K562 (cell line): ENCODE data around the gene WWTR1. TPM values are rescaled to one million over a fixed set of nuclear protein-coding genes. Genes with fewer than 3 reads are reported as not detected.

Experiments used
- BCL6 ChIP-seq: fragments of 250-450 bp; sonication (Bioruptor Pico); IDR thresholded peaks from 2 replicates; pipeline ENCODE4 v1.4.0; 2020
- CCAR2 ChIP-seq: fragments of 200-400 bp; formaldehyde crosslinking; IDR thresholded peaks from 2 replicates; pipeline ENCODE4 v1.6.1; 2017; ENCODE audit warnings: mild to moderate bottlenecking, low read depth, low read length
- FOXK2 ChIP-seq, 2 experiments: fragments of 450-650 bp; IDR thresholded peaks in 1 of 2; conservative IDR thresholded peaks in 1 of 2; 2 replicates each; pipeline ENCODE4 v1.6.1; 2016; ENCODE audit warnings: low read depth in 2 of 2, mild to moderate bottlenecking in 1 of 2
- HCFC1 ChIP-seq: IDR thresholded peaks from 2 replicates; pipeline ENCODE4 v1.6.1; 2012; ENCODE audit warnings: low read depth, low read length, improper control_type of control experiment
- OTX1 ChIP-seq: fragments of 450-650 bp; formaldehyde crosslinking; IDR thresholded peaks from 2 replicates; pipeline ENCODE4 v1.4.0; 2022; ENCODE audit warnings: mild to moderate bottlenecking
- PATZ1 ChIP-seq: fragments of 250-450 bp; sonication (Bioruptor Pico); IDR thresholded peaks from 2 replicates; pipeline ENCODE4 v1.5.0; 2020; ENCODE audit warnings: mild to moderate bottlenecking, borderline replicate concordance
- SMAD2 ChIP-seq: fragments of 150-350 bp; IDR thresholded peaks from 2 replicates; pipeline ENCODE4 v1.6.1; 2014; ENCODE audit warnings: low read depth, mild to moderate bottlenecking, low read length
- ZNF134 ChIP-seq: fragments of 250-450 bp; sonication (Bioruptor Pico); conservative IDR thresholded peaks from 2 replicates; pipeline ENCODE4 v1.4.0; 2020
- polyA plus RNA-seq, 8 experiments: library from polyadenylated mRNA; depleted of rRNA in 4 of 8; stranded (reverse) in 5 of 8; unstranded in 3 of 8; fragments of >200 nt; fragmentation: Nextera tagmentation in 2 of 8; fragmentation: Illumina TruSeq in 1 of 8; extraction: Ambion mirVana in 2 of 8; extraction: Trizol in 1 of 8; gene quantifications; 2 replicates each; pipeline versions ENCODE4 v1.2.1 to v1.2.3, GENCODE V29; 2011 to 2014; ENCODE audit warnings: inconsistent platforms in 1 of 8, missing spikeins in 1 of 8
- total RNA-seq, 7 experiments: library from RNA; depleted of rRNA in 6 of 7; stranded (reverse); fragments of >200 nt in 6 of 7; fragmentation: Illumina TruSeq in 2 of 7; extraction: Trizol in 2 of 7; gene quantifications; 2 replicates each; pipeline versions ENCODE4 v1.2.1 to v1.2.3, GENCODE V29; 2011 to 2021; ENCODE audit warnings: low replicate concordance in 1 of 7
- TF ChIP-seq, protein P1 (sequence below): sonication (generic); formaldehyde crosslinking; IDR thresholded peaks from 2 replicates; pipeline ENCODE4 v1.8.1; 2023; ENCODE audit warnings: missing genetic modification reagents, mild to moderate bottlenecking, borderline replicate concordance
- TF ChIP-seq, protein P2 (sequence below): fragments of 450-650 bp; formaldehyde crosslinking; IDR thresholded peaks from 2 replicates; pipeline ENCODE4 v1.4.0; 2020; ENCODE audit warnings: mild to moderate bottlenecking, moderate library complexity
- TF ChIP-seq, protein P3 (sequence below): fragments of 450-650 bp; IDR thresholded peaks from 2 replicates; pipeline ENCODE4 v1.6.1; 2017; ENCODE audit warnings: antibody characterized with exemption, mild to moderate bottlenecking
- TF ChIP-seq, protein P4 (sequence below): fragments of 450-650 bp; conservative IDR thresholded peaks from 2 replicates; pipeline ENCODE4 v1.6.1; 2016; ENCODE audit warnings: missing genetic modification characterization, low read depth, mild to moderate bottlenecking, missing compliant biosample characterization, moderate library complexity

WWTR1 gene
- total and polyA plus RNA-seq, 9 of the 15 experiments (the other 6 are each of a cell fraction or from before 2014, with no cell fraction given) = 0.04 to 1.5 (median 0.60) TPM

DNA sequence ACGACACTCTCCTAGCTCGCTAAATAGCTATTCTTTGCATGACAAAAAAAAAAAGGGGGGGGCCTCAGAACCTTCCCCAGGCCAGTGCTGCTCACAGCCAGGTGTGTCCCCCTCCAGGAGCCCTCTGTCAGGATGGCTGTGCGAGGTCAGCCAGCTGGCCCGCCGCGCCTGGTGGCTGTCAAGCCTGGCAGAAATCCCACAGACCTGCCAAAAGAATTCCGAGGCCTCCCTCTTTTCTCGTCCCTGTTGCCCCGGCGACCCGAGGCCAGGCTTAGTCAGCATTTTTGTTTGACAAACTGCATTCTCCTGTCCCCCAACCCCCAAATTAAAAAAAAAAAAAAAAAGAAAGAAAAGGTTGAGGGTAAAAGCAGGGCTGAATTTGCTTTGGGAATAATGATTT, 121.4 kb downstream of the WWTR1 start (continued):
- TF ChIP-seq, protein P1, sequence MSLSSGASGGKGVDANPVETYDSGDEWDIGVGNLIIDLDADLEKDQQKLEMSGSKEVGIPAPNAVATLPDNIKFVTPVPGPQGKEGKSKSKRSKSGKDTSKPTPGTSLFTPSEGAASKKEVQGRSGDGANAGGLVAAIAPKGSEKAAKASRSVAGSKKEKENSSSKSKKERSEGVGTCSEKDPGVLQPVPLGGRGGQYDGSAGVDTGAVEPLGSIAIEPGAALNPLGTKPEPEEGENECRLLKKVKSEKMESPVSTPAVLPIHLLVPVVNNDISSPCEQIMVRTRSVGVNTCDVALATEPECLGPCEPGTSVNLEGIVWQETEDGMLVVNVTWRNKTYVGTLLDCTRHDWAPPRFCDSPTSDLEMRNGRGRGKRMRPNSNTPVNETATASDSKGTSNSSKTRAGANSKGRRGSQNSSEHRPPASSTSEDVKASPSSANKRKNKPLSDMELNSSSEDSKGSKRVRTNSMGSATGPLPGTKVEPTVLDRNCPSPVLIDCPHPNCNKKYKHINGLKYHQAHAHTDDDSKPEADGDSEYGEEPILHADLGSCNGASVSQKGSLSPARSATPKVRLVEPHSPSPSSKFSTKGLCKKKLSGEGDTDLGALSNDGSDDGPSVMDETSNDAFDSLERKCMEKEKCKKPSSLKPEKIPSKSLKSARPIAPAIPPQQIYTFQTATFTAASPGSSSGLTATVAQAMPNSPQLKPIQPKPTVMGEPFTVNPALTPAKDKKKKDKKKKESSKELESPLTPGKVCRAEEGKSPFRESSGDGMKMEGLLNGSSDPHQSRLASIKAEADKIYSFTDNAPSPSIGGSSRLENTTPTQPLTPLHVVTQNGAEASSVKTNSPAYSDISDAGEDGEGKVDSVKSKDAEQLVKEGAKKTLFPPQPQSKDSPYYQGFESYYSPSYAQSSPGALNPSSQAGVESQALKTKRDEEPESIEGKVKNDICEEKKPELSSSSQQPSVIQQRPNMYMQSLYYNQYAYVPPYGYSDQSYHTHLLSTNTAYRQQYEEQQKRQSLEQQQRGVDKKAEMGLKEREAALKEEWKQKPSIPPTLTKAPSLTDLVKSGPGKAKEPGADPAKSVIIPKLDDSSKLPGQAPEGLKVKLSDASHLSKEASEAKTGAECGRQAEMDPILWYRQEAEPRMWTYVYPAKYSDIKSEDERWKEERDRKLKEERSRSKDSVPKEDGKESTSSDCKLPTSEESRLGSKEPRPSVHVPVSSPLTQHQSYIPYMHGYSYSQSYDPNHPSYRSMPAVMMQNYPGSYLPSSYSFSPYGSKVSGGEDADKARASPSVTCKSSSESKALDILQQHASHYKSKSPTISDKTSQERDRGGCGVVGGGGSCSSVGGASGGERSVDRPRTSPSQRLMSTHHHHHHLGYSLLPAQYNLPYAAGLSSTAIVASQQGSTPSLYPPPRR (CRISPR knock-in tag) = no peak
- TF ChIP-seq SMAD2 = no peak
- TF ChIP-seq BCL6 = no peak
- TF ChIP-seq, protein P2, sequence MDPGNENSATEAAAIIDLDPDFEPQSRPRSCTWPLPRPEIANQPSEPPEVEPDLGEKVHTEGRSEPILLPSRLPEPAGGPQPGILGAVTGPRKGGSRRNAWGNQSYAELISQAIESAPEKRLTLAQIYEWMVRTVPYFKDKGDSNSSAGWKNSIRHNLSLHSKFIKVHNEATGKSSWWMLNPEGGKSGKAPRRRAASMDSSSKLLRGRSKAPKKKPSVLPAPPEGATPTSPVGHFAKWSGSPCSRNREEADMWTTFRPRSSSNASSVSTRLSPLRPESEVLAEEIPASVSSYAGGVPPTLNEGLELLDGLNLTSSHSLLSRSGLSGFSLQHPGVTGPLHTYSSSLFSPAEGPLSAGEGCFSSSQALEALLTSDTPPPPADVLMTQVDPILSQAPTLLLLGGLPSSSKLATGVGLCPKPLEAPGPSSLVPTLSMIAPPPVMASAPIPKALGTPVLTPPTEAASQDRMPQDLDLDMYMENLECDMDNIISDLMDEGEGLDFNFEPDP (CRISPR knock-in tag) = no peak
- no peak for TF ChIP-seq PATZ1 (CRISPR knock-in tag)
- no peak for TF ChIP-seq ZNF134
- no peak for TF ChIP-seq CCAR2
- no peak for TF ChIP-seq FOXK2 (conservative IDR thresholded peaks at IDR 0.05 in 1 of 2, IDR thresholded peaks at IDR 0.05 in 1 of 2; ENCODE audit: low read depth in 2 of 2)
- no peak for TF ChIP-seq OTX1 (CRISPR knock-in tag)
- TF ChIP-seq HCFC1 = no peak
- TF ChIP-seq, protein P3, sequence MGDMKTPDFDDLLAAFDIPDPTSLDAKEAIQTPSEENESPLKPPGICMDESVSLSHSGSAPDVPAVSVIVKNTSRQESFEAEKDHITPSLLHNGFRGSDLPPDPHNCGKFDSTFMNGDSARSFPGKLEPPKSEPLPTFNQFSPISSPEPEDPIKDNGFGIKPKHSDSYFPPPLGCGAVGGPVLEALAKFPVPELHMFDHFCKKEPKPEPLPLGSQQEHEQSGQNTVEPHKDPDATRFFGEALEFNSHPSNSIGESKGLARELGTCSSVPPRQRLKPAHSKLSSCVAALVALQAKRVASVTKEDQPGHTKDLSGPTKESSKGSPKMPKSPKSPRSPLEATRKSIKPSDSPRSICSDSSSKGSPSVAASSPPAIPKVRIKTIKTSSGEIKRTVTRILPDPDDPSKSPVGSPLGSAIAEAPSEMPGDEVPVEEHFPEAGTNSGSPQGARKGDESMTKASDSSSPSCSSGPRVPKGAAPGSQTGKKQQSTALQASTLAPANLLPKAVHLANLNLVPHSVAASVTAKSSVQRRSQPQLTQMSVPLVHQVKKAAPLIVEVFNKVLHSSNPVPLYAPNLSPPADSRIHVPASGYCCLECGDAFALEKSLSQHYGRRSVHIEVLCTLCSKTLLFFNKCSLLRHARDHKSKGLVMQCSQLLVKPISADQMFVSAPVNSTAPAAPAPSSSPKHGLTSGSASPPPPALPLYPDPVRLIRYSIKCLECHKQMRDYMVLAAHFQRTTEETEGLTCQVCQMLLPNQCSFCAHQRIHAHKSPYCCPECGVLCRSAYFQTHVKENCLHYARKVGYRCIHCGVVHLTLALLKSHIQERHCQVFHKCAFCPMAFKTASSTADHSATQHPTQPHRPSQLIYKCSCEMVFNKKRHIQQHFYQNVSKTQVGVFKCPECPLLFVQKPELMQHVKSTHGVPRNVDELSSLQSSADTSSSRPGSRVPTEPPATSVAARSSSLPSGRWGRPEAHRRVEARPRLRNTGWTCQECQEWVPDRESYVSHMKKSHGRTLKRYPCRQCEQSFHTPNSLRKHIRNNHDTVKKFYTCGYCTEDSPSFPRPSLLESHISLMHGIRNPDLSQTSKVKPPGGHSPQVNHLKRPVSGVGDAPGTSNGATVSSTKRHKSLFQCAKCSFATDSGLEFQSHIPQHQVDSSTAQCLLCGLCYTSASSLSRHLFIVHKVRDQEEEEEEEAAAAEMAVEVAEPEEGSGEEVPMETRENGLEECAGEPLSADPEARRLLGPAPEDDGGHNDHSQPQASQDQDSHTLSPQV = no peak
- TF ChIP-seq, protein P4, sequence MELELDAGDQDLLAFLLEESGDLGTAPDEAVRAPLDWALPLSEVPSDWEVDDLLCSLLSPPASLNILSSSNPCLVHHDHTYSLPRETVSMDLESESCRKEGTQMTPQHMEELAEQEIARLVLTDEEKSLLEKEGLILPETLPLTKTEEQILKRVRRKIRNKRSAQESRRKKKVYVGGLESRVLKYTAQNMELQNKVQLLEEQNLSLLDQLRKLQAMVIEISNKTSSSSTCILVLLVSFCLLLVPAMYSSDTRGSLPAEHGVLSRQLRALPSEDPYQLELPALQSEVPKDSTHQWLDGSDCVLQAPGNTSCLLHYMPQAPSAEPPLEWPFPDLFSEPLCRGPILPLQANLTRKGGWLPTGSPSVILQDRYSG (tag) = no peak
